HG03175 (cell line): ENCODE results near the gene PPP1R12A.

Experiments used
- ATAC-seq: cut with Tn5 transposase; IDR thresholded peaks from one replicate; pipeline ENCODE4 v1.9.1; 2021; ENCODE audit warnings: mild to moderate bottlenecking, moderate library complexity; ENCODE audit not compliant: unreplicated experiment

The PPP1R12A gene

DNA sequence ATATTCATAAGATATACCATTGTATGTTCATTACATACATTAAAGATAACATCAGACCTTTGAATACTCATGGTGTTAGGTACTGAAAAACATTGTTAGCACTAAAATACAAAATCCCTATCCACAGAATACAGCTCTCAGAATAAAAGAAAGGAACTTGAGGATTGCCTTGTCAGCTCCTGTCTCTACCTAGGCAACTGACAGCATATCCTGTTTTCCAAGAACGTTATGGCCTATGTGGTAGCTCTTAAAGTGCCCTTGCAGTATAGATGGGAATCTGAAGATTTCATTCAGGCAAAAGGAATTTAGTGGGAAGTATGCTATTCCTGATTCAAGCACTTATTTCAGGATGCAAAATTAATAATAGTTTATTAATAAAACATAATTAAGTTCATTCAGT lies 1.8 kb upstream of the PPP1R12A start:
- ATAC-seq, result no peak

DNA sequence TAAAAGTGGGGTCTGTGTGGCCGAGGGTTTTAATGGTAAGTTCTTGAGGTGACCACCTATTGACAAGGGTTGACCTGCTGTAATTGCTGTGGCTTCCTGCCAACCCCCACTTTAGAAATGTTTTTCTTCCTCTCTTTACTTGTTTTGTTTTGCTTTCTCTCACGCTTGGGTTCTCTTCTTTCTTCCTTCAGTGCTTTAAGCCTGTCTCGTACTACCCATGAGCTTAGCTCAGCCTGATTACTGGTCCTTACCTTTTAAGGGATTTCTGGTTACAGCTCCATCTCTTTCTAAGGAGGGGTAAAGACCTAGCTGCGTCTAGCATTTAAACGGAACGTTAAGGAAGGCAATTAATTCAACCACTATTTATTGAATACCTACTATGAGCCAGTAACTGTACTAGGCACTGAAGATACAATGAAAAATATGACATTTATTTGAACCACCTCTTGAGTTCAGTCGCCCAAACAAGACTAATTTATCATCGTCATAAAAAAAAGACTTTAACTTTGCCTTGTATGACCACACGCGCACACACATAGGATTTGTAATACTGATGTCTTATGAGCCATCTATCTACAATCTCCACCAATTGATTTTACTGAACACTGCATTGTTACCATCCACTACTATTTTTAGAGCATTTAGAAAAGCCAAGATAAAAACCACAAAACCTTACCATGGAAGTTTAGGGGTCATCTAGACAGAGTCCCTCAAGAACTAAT lies 888 bp upstream of the PPP1R12A start:
- ATAC-seq, result peak; percentile 21

- peak; percentile 21 for ATAC-seq
Observed at GRCh38 chr12:79934281-79935020, 446 bp downstream of the PPP1R12A start.

- peak; percentile 4 for ATAC-seq
Observed at GRCh38 chr12:79933532-79934264, 1.2 kb downstream of the PPP1R12A start.

DNA sequence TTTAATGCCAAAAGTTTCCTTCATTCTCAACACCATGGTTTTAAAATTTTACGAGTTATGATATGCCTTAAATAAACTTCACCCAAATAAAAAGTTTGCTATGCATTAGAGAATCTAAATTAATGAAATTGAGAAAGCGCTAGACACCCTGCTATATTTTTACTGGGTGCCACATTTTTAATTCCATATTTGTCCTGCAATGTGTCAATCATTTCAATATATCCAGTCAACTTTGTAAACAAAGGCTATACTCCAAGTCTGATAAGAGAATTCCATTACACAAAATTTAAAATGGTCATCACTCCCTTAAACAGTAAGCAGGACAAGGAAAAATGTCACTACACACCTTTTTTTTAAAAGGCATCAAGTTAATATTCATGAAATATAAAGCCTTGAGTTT lies 1.9 kb downstream of the PPP1R12A start:
- no peak for ATAC-seq

DNA sequence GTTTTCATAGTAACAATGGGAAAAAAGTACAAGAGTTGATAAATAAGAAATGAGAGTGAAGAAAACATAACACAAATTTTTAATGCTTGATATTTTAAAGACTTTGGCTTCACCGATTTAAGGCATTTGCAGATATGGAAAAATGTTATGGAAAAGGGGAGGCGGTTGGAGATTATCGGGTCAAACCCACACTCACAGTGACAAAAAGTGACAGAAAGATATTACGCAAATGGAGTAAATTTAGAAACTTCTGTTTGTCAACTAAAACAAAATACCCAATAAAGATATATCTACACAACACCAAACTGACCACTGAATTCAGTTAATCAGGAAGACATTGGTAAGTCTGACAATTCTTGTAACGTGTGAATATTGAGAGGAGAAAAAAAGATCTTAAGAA lies 2.5 kb downstream of the PPP1R12A start:
- ATAC-seq, result no peak

GRCh38 chr12:79929065-79929464 lies 5.8 kb downstream of the PPP1R12A start:
- no peak for ATAC-seq

DNA sequence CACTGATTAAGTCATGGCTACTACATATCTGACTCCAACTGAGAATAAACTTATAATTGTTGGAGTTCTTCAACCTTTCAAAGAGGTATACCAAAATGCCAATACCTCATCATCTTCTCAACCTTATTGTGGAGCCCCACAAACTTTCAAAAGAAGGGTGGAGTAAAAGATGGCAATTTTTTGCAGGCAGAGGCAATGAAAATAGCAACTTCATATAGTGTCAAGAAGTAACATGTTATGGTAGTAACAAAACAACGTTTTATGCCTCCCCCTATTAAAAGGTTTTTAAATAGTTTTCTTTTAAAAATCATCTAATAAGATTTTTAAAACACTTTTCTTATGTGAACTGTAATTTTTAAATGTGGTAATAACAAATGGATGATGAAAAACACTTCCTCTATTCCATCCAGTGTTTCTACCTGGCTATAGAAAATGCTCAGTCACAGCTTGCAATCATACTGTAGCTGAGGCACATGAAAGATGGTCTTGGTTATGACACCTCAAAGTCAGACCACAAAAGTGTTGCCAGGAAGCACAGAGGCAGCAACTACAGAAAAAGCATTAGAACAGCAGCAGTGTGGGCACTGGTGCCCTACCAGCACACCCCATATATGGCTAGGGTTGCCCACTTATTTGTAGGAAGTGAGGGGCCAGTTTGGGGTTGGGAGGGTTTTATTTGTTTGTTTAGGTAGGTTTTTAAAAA lies 7.0 kb downstream of the PPP1R12A start:
- peak; percentile 99 for ATAC-seq

GRCh38 chr12:79926951-79927350 lies 7.9 kb downstream of the PPP1R12A start:
- no peak for ATAC-seq

- ATAC-seq, result no peak
Observed at GRCh38 chr12:79925492-79925891, 9.4 kb downstream of the PPP1R12A start.

DNA sequence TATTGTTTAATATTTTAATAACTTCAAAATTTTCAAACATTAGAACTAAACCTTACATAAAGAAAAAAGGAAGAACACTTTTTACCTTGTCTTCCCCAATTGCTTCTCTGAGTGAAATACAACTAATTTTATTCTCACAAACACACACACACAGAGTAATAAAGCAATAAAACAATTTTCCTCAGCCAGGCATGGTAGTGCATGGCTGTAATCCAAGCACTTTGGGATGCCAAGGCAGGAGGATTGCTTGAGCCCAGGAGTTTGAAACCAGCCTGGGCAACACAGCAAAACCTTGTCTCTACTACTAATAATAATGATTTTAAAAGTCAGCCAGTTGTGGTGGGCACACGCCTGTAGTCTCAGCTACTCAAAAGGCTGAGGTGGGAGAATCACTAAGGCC lies 13.1 kb downstream of the PPP1R12A start:
- no peak for ATAC-seq

GRCh38 chr12:79920421-79921238 lies 14.3 kb downstream of the PPP1R12A start:
- ATAC-seq, result peak; percentile 75

- ATAC-seq, result no peak
Observed at GRCh38 chr12:79919762-79920161, 15.1 kb downstream of the PPP1R12A start.

DNA sequence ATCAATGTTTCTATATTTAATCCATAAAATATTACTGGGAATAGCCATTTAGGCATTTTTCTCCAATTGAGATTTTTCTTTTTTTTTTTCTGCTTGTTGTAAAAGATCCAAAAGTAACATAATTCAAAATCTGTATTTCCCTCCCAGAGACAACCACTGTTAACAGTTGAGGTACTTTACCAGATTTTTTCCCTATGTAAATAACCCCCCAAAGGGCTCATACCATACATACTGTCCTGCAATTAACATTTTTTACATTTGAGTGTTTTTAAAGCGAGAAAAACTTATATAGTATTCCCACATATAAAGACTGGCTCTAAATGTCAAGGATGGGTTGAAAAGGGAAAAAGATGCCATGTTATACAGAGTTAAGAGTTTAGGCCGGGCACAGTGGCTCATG lies 18.1 kb downstream of the PPP1R12A start:
- ATAC-seq, result no peak

- ATAC-seq, result no peak
Observed at GRCh38 chr12:79911889-79912656, 22.8 kb downstream of the PPP1R12A start.

GRCh38 chr12:79908366-79908765 lies 26.5 kb downstream of the PPP1R12A start:
- no peak for ATAC-seq

DNA sequence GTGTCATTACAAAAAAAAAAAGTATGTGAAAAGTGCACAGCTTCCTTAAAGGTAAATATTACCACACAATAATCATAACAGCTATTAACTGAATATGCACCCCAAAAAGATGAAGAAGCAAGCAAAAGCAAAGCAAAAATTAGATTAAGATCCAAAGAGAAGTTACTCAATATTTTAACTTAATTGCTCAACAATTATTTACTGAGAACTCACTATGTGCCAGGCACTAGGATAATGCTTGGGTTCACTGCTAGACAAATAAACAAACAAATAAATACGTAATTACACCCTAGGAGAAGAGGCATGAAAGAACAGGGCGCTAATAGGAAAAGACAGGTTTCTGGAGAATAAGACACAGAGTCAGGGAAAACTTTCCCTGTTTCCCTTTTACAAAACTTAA lies 33.4 kb downstream of the PPP1R12A start:
- ATAC-seq, result no peak

- no peak for ATAC-seq
Observed at GRCh38 chr12:79900951-79901350, 33.9 kb downstream of the PPP1R12A start.

GRCh38 chr12:79900199-79900598 lies 34.7 kb downstream of the PPP1R12A start:
- ATAC-seq, result no peak

DNA sequence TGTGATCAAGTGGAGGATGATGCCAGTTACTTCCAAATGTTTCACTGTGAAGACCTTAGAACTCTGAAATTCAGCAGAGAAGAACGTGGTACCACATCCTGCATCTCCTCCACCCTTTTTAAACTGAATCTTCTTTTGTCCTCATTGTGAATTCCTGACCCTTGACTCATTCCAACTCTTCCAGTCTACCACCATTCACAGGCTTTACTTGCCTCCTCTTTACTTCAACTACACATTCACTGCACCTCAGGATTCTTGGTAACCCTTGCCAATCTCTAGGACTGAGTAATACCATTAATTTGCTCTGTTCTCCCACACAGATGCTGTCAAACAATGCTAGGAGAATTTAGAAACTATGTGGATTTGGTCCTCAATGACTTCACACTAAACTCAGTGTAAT lies 37.3 kb downstream of the PPP1R12A start:
- ATAC-seq, result no peak
